ENCODE data around the gene PALLD. TPM values are rescaled to one million over a fixed set of nuclear protein-coding genes. Genes with fewer than 3 reads are reported as not detected.

The PALLD gene
- total RNA-seq, 1 donor from 2014 or later: 93.5 TPM

GRCh38 chr4:168793542-168793941 lies 296.7 kb downstream of the PALLD start:
- DNase-seq (ENCODE audit: extremely low spot score, unreplicated experiment): no peak
- no peak overlapping the region for H3K4me3 Mint-ChIP-seq
- TF ChIP-seq, protein P1, sequence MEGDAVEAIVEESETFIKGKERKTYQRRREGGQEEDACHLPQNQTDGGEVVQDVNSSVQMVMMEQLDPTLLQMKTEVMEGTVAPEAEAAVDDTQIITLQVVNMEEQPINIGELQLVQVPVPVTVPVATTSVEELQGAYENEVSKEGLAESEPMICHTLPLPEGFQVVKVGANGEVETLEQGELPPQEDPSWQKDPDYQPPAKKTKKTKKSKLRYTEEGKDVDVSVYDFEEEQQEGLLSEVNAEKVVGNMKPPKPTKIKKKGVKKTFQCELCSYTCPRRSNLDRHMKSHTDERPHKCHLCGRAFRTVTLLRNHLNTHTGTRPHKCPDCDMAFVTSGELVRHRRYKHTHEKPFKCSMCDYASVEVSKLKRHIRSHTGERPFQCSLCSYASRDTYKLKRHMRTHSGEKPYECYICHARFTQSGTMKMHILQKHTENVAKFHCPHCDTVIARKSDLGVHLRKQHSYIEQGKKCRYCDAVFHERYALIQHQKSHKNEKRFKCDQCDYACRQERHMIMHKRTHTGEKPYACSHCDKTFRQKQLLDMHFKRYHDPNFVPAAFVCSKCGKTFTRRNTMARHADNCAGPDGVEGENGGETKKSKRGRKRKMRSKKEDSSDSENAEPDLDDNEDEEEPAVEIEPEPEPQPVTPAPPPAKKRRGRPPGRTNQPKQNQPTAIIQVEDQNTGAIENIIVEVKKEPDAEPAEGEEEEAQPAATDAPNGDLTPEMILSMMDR (conservative IDR thresholded peaks at IDR 0.05): no peak
- no peaks in the 10 kb centered on the region for H3K9me3 Mint-ChIP-seq
- peaks cover 7% of the 10 kb centered on the region for H3K36me3 Mint-ChIP-seq
- H3K4me1 Mint-ChIP-seq (ENCODE audit: unreplicated experiment): peaks cover 14% of the 10 kb centered on the region
- H3K27me3 Mint-ChIP-seq: no peaks in the 10 kb centered on the region
- H3K27ac Mint-ChIP-seq: no peak overlapping the region

- no peak for DNase-seq (ENCODE audit: extremely low spot score, unreplicated experiment)
- H3K27ac Mint-ChIP-seq: no peak overlapping the region
- no peak overlapping the region for H3K4me3 Mint-ChIP-seq
- H3K27me3 Mint-ChIP-seq: no peaks in the 10 kb centered on the region
- peaks cover 7% of the 10 kb centered on the region for H3K36me3 Mint-ChIP-seq
- peaks cover 14% of the 10 kb centered on the region for H3K4me1 Mint-ChIP-seq (ENCODE audit: unreplicated experiment)
- TF ChIP-seq, protein P1 (conservative IDR thresholded peaks at IDR 0.05): no peak
- H3K9me3 Mint-ChIP-seq: no peaks in the 10 kb centered on the region
These were observed 297.3 kb downstream of the PALLD start for GRCh38 chr4:168794092-168794707.

DNA sequence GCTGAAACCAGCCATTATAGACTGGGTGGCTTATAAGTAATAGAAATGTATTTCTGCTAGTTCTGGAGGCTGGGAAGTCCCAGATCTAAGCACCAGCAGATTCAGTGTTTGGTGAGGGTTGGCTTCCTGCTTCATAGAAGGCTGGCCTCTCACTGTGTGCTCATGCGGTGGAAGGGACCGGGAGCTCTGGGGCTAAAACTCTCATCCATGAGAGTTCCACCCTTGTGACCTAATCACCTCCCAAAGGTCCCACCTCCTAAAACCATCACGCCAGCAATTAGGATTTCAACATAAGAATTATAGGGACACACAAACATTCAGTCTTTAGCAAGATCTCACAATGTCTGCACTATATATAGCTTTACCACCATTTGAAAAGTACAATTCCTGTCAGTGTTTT lies 298.0 kb downstream of the PALLD start:
- no peak for DNase-seq (ENCODE audit: extremely low spot score, unreplicated experiment)
- Mint-ChIP-seq H3K9me3 (no peaks in the 10 kb centered on the region), H3K36me3 (peaks cover 7% of the 10 kb centered on the region), H3K27ac (no peak overlapping the region), H3K4me1 (ENCODE audit: unreplicated experiment) (peaks cover 14% of the 10 kb centered on the region), H3K27me3 (no peaks in the 10 kb centered on the region), H3K4me3 (no peak overlapping the region)
- TF ChIP-seq, protein P1 (conservative IDR thresholded peaks at IDR 0.05): no peak

DNA sequence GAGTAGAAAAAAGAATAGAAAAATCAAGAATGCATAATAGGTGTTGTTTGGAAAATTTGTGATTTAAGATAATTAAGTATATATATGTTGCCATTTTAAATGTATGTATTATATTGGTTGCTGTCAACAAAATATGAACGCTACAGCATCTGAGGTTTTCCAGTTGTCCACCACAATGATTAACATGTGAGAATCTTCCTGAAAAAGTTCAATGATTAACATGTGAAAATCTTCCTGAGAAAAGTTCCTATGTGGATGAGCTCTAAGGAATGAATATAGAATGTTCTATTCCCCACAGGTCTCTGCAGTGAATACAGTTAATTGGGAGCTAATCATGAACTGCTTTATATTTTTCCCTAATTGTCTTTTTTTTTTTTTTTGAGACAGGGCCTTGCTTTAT lies 298.5 kb downstream of the PALLD start:
- Mint-ChIP-seq H3K9me3 (no peaks in the 10 kb centered on the region), H3K27me3 (no peaks in the 10 kb centered on the region), H3K4me1 (ENCODE audit: unreplicated experiment) (peaks cover 14% of the 10 kb centered on the region), H3K36me3 (peaks cover 7% of the 10 kb centered on the region), H3K4me3 (no peak overlapping the region), H3K27ac (peak overlapping the region; percentile 76)
- no peak for DNase-seq (ENCODE audit: extremely low spot score, unreplicated experiment)
- TF ChIP-seq, protein P1 (conservative IDR thresholded peaks at IDR 0.05): no peak

- Mint-ChIP-seq H3K36me3 (peaks cover under 1% of the 10 kb centered on the region), H3K4me3 (no peak overlapping the region), H3K27ac (peak overlapping the region; percentile 76), H3K4me1 (ENCODE audit: unreplicated experiment) (peaks cover 14% of the 10 kb centered on the region), H3K9me3 (no peaks in the 10 kb centered on the region), H3K27me3 (no peaks in the 10 kb centered on the region)
- TF ChIP-seq, protein P1 (conservative IDR thresholded peaks at IDR 0.05): no peak
- DNase-seq (ENCODE audit: extremely low spot score, unreplicated experiment): no peak
These were observed 299.7 kb downstream of the PALLD start for GRCh38 chr4:168796362-168797106.

Data from type B pancreatic cell (in vitro differentiated cells).